Sigmoid colon (tissue), 7 donors: ENCODE results near the gene SH3BGRL. TPM values are rescaled to one million over a fixed set of nuclear protein-coding genes. Genes with fewer than 3 reads are reported as not detected.
"Not testable (repeated sequence)": the region's sequence is repeated elsewhere in the genome, so short reads cannot be mapped to it uniquely, and the experiment has no call there.

Experiments
- DNase-seq: peaks from one replicate; pipeline ENCODE4 v3.0.0-alpha.2; 2019
- H3K27ac ChIP-seq, 4 donors: fragments of 200-600 bp; sonication (generic); one replicate each; pipeline ENCODE4 v1.5.1; 2016 to 2019; ENCODE audit warnings: mild to moderate bottlenecking in 1 of 4
- H3K27me3 ChIP-seq, 3 donors: fragments of 200-600 bp; sonication (generic); one replicate each; pipeline ENCODE4 v1.5.1; 2019; ENCODE audit warnings: mild to moderate bottlenecking in 1 of 3
- H3K36me3 ChIP-seq, 4 donors: fragments of 200-600 bp; sonication (generic); one replicate each; pipeline ENCODE4 v1.5.1; 2016 to 2019
- H3K4me1 ChIP-seq, 4 donors: fragments of 200-600 bp; sonication (generic); one replicate each; pipeline ENCODE4 v1.5.1; 2017 to 2019
- H3K4me3 ChIP-seq, 4 donors: fragments of 200-600 bp; sonication (generic); one replicate each; pipeline ENCODE4 v1.5.1; 2017 to 2019; ENCODE audit warnings: mild to moderate bottlenecking in 2 of 4, moderate library complexity in 1 of 4
- H3K9me3 ChIP-seq, 4 donors: fragments of 200-600 bp in 3 of 4; sonication (generic) in 3 of 4; one replicate each; pipeline versions ENCODE4 v1.5.1 to v1.6.1; 2013 to 2019
- EP300 ChIP-seq, 4 donors: sonication (generic); formaldehyde crosslinking; IDR thresholded peaks; one replicate each; pipeline ENCODE4 v1.6.1; 2017; ENCODE audit warnings: antibody characterized with exemption in 4 of 4
- POLR2A ChIP-seq, 2 donors: fragments of 450-650 bp; IDR thresholded peaks; one replicate each; pipeline ENCODE4 v1.6.1; 2016; ENCODE audit warnings: antibody characterized with exemption in 2 of 2, mild to moderate bottlenecking in 2 of 2, moderate library complexity in 2 of 2
- POLR2AphosphoS5 ChIP-seq, 4 donors: sonication (generic); formaldehyde crosslinking; IDR thresholded peaks; one replicate each; pipeline ENCODE4 v1.6.1; 2017; ENCODE audit warnings: antibody characterized with exemption in 4 of 4
- WGBS, 2 donors: extraction: QIAGEN DNeasy Blood & Tissue Kit; methylation state at CpG; one replicate each; pipeline ENCODE4 v1.1.7; 2013; 5-methylcytosine and 5-hydroxymethylcytosine counted together
- intact Hi-C: fragments of 100-400 bp; cut with DNase I; formaldehyde crosslinking; loops from one replicate; pipeline ENCODE4 v1.15.1; 2023
- polyA plus RNA-seq, 3 donors: library from polyadenylated mRNA; stranded (reverse); fragments of 200-250 nt; gene quantifications; one replicate each; pipeline ENCODE4 v1.2.3, GENCODE V29; 2013
- total RNA-seq, 4 donors: library from RNA; depleted of rRNA; stranded (reverse); fragments of >200 nt; gene quantifications; one replicate each; pipeline ENCODE4 v1.1.0, GENCODE V29; 2016
- TF ChIP-seq, protein P1 (sequence below), 4 experiments: fragments of 450-650 bp in 3 of 4; fragments of 200-600 bp in 1 of 4; IDR thresholded peaks; one replicate each; pipeline ENCODE4 v1.5.1; 2016 to 2019; ENCODE audit warnings: antibody characterized with exemption in 4 of 4, mild to moderate bottlenecking in 3 of 4, moderate library complexity in 2 of 4
- donor health status: healthy with polysubstance abuse.
- donor health status: Bipolar disorder and iron deficiency.
- donor health status: healthy.

SH3BGRL gene
- total and polyA plus RNA-seq, 7 donors: 66.0 to 452 (median 358) TPM

DNA sequence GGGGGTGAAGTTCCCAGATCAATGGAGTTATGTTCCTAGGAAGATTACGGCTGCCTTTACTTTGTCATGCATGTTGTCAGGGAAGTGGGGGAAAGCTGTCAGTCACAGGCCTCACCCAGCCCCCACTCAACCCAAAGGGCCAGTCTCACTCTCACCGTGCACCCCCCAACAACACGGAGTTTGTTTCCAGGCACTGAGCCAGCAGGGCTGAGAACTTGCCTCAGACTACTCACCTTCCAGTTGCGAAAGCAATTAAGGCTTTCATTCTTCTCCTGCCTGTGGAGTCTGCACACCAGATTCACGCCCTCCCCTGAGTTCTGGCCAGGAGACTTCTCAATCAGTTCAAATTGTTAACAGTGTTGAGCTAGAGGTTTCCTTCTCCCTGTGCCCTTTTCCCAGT lies 114.3 kb downstream of the SH3BGRL start:
- DNase-seq: no peak
- no peak overlapping the region for H3K27ac ChIP-seq
- no peaks in the 10 kb centered on the region for H3K27me3 ChIP-seq
- TF ChIP-seq POLR2A (IDR thresholded peaks at IDR 0.05): no peak
- TF ChIP-seq POLR2AphosphoS5 (IDR thresholded peaks at IDR 0.05): no peak
- TF ChIP-seq, protein P1, sequence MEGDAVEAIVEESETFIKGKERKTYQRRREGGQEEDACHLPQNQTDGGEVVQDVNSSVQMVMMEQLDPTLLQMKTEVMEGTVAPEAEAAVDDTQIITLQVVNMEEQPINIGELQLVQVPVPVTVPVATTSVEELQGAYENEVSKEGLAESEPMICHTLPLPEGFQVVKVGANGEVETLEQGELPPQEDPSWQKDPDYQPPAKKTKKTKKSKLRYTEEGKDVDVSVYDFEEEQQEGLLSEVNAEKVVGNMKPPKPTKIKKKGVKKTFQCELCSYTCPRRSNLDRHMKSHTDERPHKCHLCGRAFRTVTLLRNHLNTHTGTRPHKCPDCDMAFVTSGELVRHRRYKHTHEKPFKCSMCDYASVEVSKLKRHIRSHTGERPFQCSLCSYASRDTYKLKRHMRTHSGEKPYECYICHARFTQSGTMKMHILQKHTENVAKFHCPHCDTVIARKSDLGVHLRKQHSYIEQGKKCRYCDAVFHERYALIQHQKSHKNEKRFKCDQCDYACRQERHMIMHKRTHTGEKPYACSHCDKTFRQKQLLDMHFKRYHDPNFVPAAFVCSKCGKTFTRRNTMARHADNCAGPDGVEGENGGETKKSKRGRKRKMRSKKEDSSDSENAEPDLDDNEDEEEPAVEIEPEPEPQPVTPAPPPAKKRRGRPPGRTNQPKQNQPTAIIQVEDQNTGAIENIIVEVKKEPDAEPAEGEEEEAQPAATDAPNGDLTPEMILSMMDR (IDR thresholded peaks at IDR 0.05): no peak
- TF ChIP-seq EP300 (IDR thresholded peaks at IDR 0.05): no peak
- H3K4me3 ChIP-seq: no peak overlapping the region
- no peaks in the 10 kb centered on the region for H3K9me3 ChIP-seq
- no peaks in the 10 kb centered on the region for H3K36me3 ChIP-seq
- WGBS, 2 donors: 95 to 99% methylated on average over 5 of the region's 5 CpGs
- peaks cover 0 to 5% (median 0%) of the 10 kb centered on the region in 4 donors for H3K4me1 ChIP-seq
- intact Hi-C loops: no loop called here

DNA sequence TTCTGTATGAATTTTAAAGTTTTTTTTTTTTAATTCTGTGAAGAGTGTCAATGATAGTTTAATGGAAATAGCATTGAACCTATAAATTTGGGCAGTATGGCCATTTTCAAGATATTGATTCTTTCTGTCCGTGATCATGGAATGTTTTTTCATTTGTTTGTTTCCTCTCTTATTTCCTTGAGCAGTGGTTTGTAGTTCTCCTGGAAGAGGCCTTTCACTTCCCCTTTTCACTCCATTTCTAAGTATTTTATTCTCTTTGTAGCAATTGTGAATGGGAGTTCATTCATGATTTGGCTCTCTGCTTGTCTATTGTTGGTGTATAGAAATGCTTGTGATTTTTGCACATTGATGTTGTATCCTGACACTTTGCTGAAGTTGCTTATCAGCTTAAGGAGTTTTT lies 129.8 kb downstream of the SH3BGRL start:
- WGBS, 2 donors: 72 to 85% methylated on average over 1 of the region's 1 CpG

DNA sequence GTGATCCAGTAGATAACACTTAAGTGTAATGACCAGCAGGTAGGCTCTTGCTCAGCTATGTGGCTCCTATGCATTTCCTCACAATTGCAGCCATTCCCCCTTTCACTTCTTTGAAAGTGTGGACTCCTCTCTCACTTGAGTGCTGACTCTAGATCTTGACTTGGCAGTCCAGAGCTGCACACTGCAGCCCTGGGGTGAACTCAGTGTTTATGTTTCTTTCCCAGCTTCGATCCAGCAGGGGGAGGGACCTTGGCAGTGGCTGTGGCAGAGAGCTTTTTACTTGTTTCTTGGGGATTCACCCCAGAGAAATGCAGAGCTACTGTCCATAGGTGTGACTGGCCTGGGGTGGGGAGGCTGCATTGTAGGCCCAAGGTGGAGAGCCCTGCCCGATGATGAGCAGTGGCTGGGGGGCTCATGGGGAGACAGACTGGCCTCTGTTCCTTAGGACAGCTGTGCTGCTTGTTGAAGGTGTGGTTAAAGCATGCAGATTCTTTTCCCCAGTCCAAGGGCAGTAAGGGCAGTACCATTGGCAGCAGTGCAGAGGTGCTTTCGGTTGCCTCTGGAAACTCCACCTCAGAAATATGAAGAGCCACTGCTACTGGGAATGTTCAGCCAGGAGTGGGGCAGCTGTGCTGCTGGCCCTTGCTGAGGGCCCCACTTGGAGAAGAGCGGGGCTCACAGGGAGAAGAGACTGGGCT lies 134.7 kb downstream of the SH3BGRL start:
- intact Hi-C loops: loop anchor here (10.0 kb wide), 1 partner anchor 62 kb away; no protein-coding TSS in a partner anchor
- DNase-seq: peak; percentile 55
- Histone ChIP-seq H3K27me3 (no peaks in the 10 kb centered on the region), H3K27ac (peak overlapping the region; percentile 29 to 66 (median 56)), H3K4me1 (peaks cover 0 to 17% (median 7%) of the 10 kb centered on the region in 4 donors), H3K9me3 (no peaks in the 10 kb centered on the region), H3K36me3 (no peaks in the 10 kb centered on the region), H3K4me3 (no peak overlapping the region)
- TF ChIP-seq POLR2A (IDR thresholded peaks at IDR 0.05) (no peak), POLR2AphosphoS5 (IDR thresholded peaks at IDR 0.05) (no peak), EP300 (IDR thresholded peaks at IDR 0.05) (no peak)
- TF ChIP-seq, protein P1 (IDR thresholded peaks at IDR 0.05): no peak
- 76 to 81% methylated on average over 4 of the region's 4 CpGs for WGBS, 2 donors

More for the DNA sequence above, 129.8 kb downstream of the SH3BGRL start:
- intact Hi-C loops: loop anchor here (10.0 kb wide), 1 partner anchor 57 kb away; no protein-coding TSS in a partner anchor
- not testable (repeated sequence) for H3K4me3 ChIP-seq, H3K4me1 ChIP-seq, H3K36me3 ChIP-seq, DNase-seq, H3K27me3 ChIP-seq, H3K9me3 ChIP-seq, H3K27ac ChIP-seq

DNA sequence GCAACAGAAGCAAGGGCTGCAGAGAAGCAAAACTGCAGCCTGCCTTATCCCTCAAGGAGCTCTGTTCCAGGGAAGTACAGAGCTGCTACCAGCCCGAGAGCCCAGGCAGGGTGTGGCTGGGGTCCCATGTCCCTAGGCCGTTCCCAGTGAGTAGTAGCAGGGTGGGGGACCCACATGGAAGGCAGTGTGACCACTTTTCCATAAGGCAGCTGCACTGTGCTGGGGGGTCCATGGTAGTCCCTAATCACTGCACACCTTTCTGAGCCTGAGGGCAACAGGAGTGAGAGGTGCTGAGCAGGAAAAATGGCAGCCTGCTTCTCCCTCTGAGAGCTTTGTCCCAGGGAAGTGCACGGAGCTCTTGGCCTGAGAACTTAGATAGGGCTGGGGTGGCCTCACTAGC lies 135.9 kb downstream of the SH3BGRL start:
- peak overlapping the region in 1 of 4 donors; percentile 29 for H3K27ac ChIP-seq
- intact Hi-C loops: loop anchor here (10.0 kb wide), 1 partner anchor 63 kb away; no protein-coding TSS in a partner anchor

DNA sequence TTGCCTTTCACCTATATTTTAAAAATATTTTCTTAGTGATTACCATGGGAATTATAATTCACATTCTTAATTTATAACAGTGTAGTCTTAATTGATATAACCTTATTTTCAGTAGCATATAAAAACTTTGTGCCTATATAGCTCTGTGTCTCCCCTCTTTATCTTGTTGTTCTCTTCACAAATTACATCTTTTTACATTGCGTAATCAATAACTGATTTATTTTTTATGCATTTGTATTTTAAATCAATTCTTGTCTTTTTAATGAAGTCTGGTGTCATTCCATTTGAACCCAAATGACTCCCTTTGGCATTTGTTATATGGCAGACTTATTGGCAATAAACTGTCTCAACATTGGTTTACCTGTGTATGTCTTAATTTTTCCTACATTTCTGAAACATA lies 137.0 kb downstream of the SH3BGRL start:
- Histone ChIP-seq H3K9me3 (no peaks in the 10 kb centered on the region), H3K36me3 (no peaks in the 10 kb centered on the region), H3K27ac (no peak overlapping the region), H3K27me3 (no peaks in the 10 kb centered on the region), H3K4me3 (no peak overlapping the region), H3K4me1 (peaks cover 0 to 17% (median 7%) of the 10 kb centered on the region in 4 donors)
- TF ChIP-seq POLR2A (IDR thresholded peaks at IDR 0.05): no peak
- TF ChIP-seq POLR2AphosphoS5 (IDR thresholded peaks at IDR 0.05): no peak
- TF ChIP-seq EP300 (IDR thresholded peaks at IDR 0.05): no peak
- TF ChIP-seq, protein P1 (IDR thresholded peaks at IDR 0.05): no peak
- 95 to 97% methylated on average over 1 of the region's 1 CpG for WGBS, 2 donors
- no peak for DNase-seq
- intact Hi-C loops: loop anchor here (10.0 kb wide), 1 partner anchor 64 kb away; no protein-coding TSS in a partner anchor

More for the DNA sequence above, 135.9 kb downstream of the SH3BGRL start:
- Histone ChIP-seq H3K9me3 (no peaks in the 10 kb centered on the region), H3K36me3 (no peaks in the 10 kb centered on the region), H3K27me3 (no peaks in the 10 kb centered on the region), H3K4me3 (no peak overlapping the region), H3K4me1 (peaks cover 0 to 17% (median 7%) of the 10 kb centered on the region in 4 donors)
- TF ChIP-seq POLR2AphosphoS5 (IDR thresholded peaks at IDR 0.05) (no peak), EP300 (IDR thresholded peaks at IDR 0.05) (no peak), POLR2A (IDR thresholded peaks at IDR 0.05) (no peak)
- TF ChIP-seq, protein P1 (IDR thresholded peaks at IDR 0.05): no peak
- WGBS, 2 donors: 94% methylated on average over 3 of the region's 3 CpGs
- DNase-seq: no peak

DNA sequence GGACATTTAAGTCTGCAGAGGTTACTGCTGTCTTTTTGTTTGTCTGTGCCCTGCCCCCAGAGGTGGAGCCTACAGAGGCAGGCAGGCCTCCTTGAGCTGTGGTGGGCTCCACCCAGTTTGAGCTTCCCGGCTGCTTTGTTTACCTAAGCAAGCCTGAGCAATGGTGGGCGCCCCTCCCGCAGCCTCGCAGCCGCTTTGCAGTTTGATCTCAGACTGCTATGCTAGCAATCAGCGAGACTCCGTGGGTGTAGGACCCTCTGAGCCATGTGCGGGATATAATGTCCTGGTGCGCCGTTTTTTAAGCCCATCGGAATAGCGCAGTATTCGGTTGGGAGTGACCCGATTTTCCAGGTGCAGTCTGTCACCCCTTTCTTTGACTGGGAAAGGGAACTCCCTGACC lies 143.4 kb downstream of the SH3BGRL start:
- DNase-seq, intact Hi-C loops, H3K27me3 ChIP-seq, H3K36me3 ChIP-seq, H3K4me3 ChIP-seq, H3K27ac ChIP-seq, H3K9me3 ChIP-seq, H3K4me1 ChIP-seq: not testable (repeated sequence)
- WGBS, 2 donors: 91 to 97% methylated on average over 14 of the region's 14 CpGs
